Measurements from ENCODE around the gene C1orf35.

Gene C1orf35

GRCh38 chr1:228079601-228080263 lies 23.4 kb downstream of the C1orf35 start:
- in situ Hi-C loops (cut with MboI; ENCODE audit: low sequenced_read_pairs) = no loop called here

- in situ Hi-C loops (cut with MboI; ENCODE audit: low sequenced_read_pairs) = no loop called here
These were observed 24.1 kb downstream of the C1orf35 start for GRCh38 chr1:228079013-228079412.

- in situ Hi-C loops (cut with MboI; ENCODE audit: low sequenced_read_pairs) = no loop called here
These were observed 25.4 kb downstream of the C1orf35 start for GRCh38 chr1:228077565-228078330.

GRCh38 chr1:228076796-228077430 lies 26.2 kb downstream of the C1orf35 start:
- in situ Hi-C loops (cut with MboI; ENCODE audit: low sequenced_read_pairs) = no loop called here

- in situ Hi-C loops (cut with MboI; ENCODE audit: low sequenced_read_pairs) = no loop called here
These were observed 27.3 kb downstream of the C1orf35 start for GRCh38 chr1:228075801-228076271.

GRCh38 chr1:228074954-228075730 lies 28.0 kb downstream of the C1orf35 start:
- in situ Hi-C loops (cut with MboI; ENCODE audit: low sequenced_read_pairs) = no loop called here

- in situ Hi-C loops (cut with MboI; ENCODE audit: low sequenced_read_pairs) = no loop called here
These were observed 29.1 kb downstream of the C1orf35 start for GRCh38 chr1:228073857-228074545.

GRCh38 chr1:228073061-228073856 lies 29.9 kb downstream of the C1orf35 start:
- in situ Hi-C loops (cut with MboI; ENCODE audit: low sequenced_read_pairs) = no loop called here

- in situ Hi-C loops (cut with MboI; ENCODE audit: low sequenced_read_pairs) = no loop called here
These were observed 30.5 kb downstream of the C1orf35 start for GRCh38 chr1:228072658-228073043.

- in situ Hi-C loops (cut with MboI; ENCODE audit: low sequenced_read_pairs) = no loop called here
These were observed 31.1 kb downstream of the C1orf35 start for GRCh38 chr1:228071839-228072657.

GRCh38 chr1:228070851-228071250 lies 32.3 kb downstream of the C1orf35 start:
- in situ Hi-C loops (cut with MboI; ENCODE audit: low sequenced_read_pairs) = no loop called here

GRCh38 chr1:228070173-228070572 lies 33.0 kb downstream of the C1orf35 start:
- in situ Hi-C loops (cut with MboI; ENCODE audit: low sequenced_read_pairs) = no loop called here

GRCh38 chr1:228068359-228068758 lies 34.8 kb downstream of the C1orf35 start:
- in situ Hi-C loops (cut with MboI; ENCODE audit: low sequenced_read_pairs) = no loop called here

- in situ Hi-C loops (cut with MboI; ENCODE audit: low sequenced_read_pairs) = no loop called here
These were observed 36.1 kb downstream of the C1orf35 start for GRCh38 chr1:228066891-228067654.

GRCh38 chr1:228066416-228066815 lies 36.7 kb downstream of the C1orf35 start:
- in situ Hi-C loops (cut with MboI; ENCODE audit: low sequenced_read_pairs) = no loop called here

- in situ Hi-C loops (cut with MboI; ENCODE audit: low sequenced_read_pairs) = no loop called here
These were observed 37.4 kb downstream of the C1orf35 start for GRCh38 chr1:228065543-228066347.

Data from HL-60/S4 treated with phorbol 12-myristate 13-acetate at 8.2 ng/mL for 4 days and 3 days (cell line).